Measurements from ENCODE around the gene CNKSR1.

GRCh38 chr1:26188477-26188876 is 11.2 kb downstream of the CNKSR1 start:
- TF ChIP-seq POLR2A (IDR thresholded peaks at IDR 0.05; ENCODE audit: insufficient read depth in 1 of 2, low read depth in 2 of 2, low read length in 2 of 2) (no peak), DRAP1 (CRISPR knock-in tag; IDR thresholded peaks at IDR 0.05) (no peak), CTCF (CRISPR knock-in tag; IDR thresholded peaks at IDR 0.05) (no peak)

Measured in HepG2 (cell line).